ENCODE measurements around the gene COL6A1.
"Not testable (repeated sequence)": the region's sequence is repeated elsewhere in the genome, so short reads cannot be mapped to it uniquely, and the experiment has no call there.

The COL6A1 gene

DNA sequence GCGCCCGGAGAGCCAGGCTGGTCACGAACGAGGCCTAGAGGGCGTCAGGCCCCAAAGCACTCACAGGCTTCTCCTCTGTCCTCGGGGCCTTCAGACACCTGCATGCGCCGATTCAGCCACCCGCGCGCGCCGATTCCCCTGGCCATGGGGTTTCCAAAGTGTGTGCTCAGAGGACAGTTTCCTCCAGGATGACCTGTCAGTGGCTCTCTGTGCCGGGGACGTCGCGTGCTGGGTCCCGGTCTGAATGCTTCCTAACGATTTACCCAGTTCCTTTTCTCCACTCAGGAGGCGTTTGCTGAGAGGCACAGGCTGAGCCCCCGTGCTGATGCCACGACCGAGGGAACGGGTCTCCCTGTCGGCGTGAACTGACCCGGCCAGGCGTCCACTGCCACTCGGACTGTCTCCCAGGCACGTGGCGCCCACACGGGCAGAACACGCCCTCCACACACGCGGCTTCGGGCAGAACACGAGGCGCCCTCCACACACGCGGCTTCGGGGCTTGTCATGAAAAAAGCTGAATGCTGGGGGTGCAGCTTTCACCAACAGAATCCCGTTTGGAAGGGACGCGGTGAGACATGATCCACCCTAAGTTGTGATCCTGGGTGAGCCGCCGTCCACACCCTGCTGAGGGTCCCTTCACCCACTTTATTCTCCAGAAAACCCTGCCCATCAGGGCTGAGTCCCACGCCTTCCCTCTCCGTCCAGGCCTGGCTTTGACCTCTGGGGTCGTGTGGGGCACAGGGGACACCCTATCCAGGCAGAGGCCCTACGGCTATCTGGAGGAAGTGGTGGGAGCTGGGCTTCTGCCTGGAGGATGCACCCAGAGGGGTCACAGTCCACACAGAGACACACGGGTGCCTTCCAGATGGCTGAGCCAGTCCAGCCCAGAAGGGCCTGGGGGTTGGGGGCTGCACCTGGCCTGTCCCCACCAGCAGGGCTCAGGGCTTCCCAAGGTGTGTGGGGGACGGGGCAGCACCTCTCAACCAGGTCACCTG is 56.1 kb downstream of the COL6A1 start:
- H3K36me3 Mint-ChIP-seq, result no peaks in the 10 kb centered on the region
- no peaks in the 10 kb centered on the region for H3K27me3 Mint-ChIP-seq
- no peaks in the 10 kb centered on the region for H3K9me3 Mint-ChIP-seq (ENCODE audit: low read depth)
- no peak overlapping the region for H3K27ac Mint-ChIP-seq
- no peaks in the 10 kb centered on the region for H3K4me1 Mint-ChIP-seq (ENCODE audit: low read depth)
- no peak overlapping the region for H3K4me3 Mint-ChIP-seq

DNA sequence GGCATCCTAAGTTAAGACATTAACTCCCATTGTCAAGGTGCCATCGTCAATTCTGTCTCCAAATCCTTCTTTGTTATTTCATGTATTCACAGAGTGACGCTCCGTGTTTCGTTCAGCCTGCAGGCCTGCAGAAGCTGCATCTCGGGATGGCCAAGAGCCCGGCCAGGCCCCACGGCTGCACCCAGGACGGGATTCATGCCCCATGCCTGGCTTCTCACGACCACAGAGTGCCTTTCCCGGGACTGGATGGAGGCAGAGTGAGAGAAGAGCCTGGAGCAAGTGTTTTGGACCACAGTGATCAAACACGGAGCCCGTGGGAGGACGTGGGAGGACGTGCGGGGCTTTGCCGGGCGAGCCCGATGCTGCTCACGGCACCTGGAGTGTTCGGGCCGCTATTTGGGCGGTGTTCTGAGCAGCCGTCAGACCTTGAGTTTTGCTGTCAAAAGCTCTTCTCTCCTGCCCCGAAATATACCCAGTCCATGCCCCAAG is 56.8 kb downstream of the COL6A1 start:
- H3K9me3 Mint-ChIP-seq (ENCODE audit: low read depth), result no peaks in the 10 kb centered on the region
- no peaks in the 10 kb centered on the region for H3K27me3 Mint-ChIP-seq
- H3K4me3 Mint-ChIP-seq, result no peak overlapping the region
- H3K27ac Mint-ChIP-seq, result no peak overlapping the region
- H3K4me1 Mint-ChIP-seq (ENCODE audit: low read depth), result no peaks in the 10 kb centered on the region
- H3K36me3 Mint-ChIP-seq, result no peaks in the 10 kb centered on the region

DNA sequence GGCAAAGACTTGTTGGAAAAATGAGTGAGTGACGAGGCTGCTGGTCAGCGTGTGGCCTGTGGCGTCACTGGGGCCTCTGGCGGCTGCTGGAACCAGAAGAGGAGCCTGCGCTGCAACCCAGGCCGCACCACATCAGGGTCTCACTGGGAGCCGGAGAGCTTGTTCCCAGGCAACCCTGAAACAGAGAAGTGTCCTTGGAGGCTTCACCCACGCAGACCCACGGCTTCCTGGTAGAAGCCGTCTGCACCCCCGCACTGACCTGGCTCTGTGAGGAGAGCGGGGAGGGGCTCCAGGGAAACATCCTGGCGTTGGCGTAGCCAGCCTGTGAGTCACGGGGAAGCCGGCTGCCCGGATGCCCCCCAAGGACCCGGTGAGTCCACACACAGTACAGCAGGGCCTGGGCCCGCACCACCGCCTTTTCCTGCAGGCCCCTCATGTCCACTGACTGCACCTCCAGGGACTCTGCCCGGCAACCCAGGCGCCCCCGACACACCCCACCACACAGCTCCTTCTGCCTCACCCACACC is 57.4 kb downstream of the COL6A1 start:
- Mint-ChIP-seq H3K9me3 (ENCODE audit: low read depth) (no peaks in the 10 kb centered on the region), H3K4me3 (no peak overlapping the region), H3K27me3 (no peaks in the 10 kb centered on the region), H3K4me1 (ENCODE audit: low read depth) (no peaks in the 10 kb centered on the region), H3K36me3 (no peaks in the 10 kb centered on the region), H3K27ac (no peak overlapping the region)

DNA sequence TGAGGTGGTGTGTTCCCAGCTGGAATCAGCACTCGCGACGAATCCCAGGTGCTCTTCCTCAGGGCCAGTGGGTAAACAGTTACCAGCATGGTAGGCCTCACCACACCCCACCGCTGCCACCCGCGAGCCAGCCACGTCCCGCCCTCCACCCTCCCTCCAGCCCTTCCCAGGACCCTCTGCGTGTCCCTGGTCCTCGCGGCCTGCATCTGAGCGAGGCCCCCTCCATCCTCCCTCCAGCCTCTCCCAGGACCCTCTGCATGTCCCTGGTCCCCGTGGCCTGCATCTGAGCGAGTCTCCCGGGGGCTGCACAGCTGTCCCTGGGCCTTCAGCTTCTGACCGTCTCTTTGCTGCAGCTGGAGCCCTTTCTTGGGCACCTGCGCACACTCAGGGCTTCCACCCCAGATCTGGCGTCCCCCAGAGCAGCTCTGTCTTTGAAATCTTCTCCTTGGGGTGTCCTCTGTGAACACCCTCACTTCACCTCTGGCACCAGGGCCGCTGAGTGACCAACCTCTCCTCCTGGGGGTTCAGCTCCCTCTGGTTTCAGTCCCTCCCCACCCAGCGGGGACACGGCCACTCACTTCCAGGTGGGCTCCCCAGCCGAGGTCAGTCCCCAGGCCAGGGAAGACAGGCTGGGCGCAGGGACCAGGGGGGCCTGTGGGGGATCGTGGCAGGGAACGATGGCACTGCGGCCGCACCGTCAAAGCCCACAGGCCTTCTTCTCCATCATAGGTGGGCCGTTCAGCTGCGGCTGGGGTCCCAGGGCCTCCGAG is 58.5 kb downstream of the COL6A1 start:
- no peaks in the 10 kb centered on the region for H3K36me3 Mint-ChIP-seq
- no peaks in the 10 kb centered on the region for H3K9me3 Mint-ChIP-seq (ENCODE audit: low read depth)
- no peak overlapping the region for H3K27ac Mint-ChIP-seq
- H3K4me1 Mint-ChIP-seq (ENCODE audit: low read depth), result no peaks in the 10 kb centered on the region
- no peaks in the 10 kb centered on the region for H3K27me3 Mint-ChIP-seq
- H3K4me3 Mint-ChIP-seq, result no peak overlapping the region

DNA sequence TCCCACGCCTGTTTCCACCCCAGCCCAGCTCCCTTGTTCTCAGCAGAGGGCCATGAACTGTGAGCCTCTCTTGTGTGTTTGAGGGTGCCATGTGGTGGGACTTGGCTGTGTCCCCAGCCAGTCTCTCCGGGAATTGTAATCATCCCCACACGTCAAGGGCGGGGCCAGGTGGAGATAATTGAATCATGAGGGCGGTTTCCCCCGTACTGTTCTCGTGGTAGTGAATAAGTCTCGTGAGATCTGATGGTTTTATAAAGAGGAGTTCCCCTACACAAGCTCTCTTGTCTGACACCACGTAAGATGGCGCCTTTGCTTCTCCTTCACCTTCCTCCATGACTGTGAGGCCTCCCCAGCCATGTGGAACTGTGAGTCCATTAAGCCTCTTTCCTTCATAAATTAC is 59.1 kb downstream of the COL6A1 start:
- Mint-ChIP-seq H3K4me1 (ENCODE audit: low read depth) (no peaks in the 10 kb centered on the region), H3K36me3 (no peaks in the 10 kb centered on the region), H3K27ac (no peak overlapping the region), H3K4me3 (no peak overlapping the region), H3K9me3 (ENCODE audit: low read depth) (no peaks in the 10 kb centered on the region), H3K27me3 (no peaks in the 10 kb centered on the region)

DNA sequence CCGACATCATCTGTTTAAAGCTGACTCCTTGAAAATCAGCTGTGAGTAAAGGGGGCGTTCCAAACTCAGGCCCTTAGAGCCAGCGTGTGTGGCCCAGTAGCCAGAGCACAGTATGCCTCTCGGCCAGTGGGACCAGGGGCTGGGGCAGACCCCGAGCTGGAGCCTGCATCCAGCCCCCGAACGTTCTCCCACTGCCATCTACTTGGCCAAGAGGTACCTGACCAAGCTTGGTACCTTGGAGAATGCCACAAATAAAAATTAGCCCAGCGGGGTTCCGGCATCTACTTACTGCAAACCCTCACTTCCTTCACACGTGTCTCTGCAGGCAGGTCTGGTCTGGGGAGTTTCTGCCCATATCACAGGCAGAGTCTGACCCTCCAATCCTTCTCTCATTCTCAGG is 59.6 kb downstream of the COL6A1 start:
- Mint-ChIP-seq H3K9me3 (ENCODE audit: low read depth) (no peaks in the 10 kb centered on the region), H3K36me3 (no peaks in the 10 kb centered on the region), H3K27me3 (no peaks in the 10 kb centered on the region), H3K27ac (no peak overlapping the region), H3K4me1 (ENCODE audit: low read depth) (no peaks in the 10 kb centered on the region), H3K4me3 (no peak overlapping the region)

DNA sequence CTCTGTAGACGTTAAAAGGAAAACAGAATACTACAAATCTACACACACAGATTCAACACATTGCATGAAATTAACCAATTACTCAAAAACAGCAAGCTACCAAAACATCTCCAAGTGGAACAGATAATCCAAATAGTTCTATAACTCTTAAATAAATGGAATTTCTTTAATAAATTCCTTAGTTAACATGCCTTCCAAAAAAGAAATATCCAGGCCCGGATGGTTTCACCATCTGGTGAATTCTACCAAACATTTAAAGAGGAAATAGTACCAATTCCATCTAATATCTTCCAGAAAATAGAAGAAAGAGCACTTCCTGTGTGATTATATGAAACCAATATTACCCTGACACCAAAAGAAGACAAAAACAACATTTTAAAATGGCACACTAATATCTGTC is 63.6 kb downstream of the COL6A1 start:
- no peak overlapping the region for H3K4me3 Mint-ChIP-seq
- no peak overlapping the region for H3K27ac Mint-ChIP-seq
- no peaks in the 10 kb centered on the region for H3K27me3 Mint-ChIP-seq
- H3K36me3 Mint-ChIP-seq, result no peaks in the 10 kb centered on the region
- no peaks in the 10 kb centered on the region for H3K4me1 Mint-ChIP-seq (ENCODE audit: low read depth)
- no peaks in the 10 kb centered on the region for H3K9me3 Mint-ChIP-seq (ENCODE audit: low read depth)

DNA sequence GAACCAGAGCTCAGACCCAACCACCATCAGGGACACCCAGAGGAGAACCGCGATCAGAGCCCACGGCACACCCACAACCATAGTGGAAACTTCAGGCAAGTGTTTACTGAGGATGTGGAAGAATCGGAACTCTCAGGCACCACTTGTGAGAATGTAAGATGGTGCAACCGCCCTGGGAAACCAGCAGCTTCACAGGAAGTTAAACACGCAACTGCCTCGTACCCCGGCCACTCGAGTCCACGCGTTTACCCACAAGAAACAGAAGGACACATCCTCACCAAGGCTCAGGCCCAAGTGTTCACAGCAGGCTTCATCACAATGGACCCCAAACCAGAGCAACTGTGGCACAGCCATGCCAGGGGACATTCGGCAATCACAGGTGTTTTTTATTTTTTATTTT is 64.9 kb downstream of the COL6A1 start:
- H3K4me1 Mint-ChIP-seq (ENCODE audit: low read depth), result no peaks in the 10 kb centered on the region

DNA sequence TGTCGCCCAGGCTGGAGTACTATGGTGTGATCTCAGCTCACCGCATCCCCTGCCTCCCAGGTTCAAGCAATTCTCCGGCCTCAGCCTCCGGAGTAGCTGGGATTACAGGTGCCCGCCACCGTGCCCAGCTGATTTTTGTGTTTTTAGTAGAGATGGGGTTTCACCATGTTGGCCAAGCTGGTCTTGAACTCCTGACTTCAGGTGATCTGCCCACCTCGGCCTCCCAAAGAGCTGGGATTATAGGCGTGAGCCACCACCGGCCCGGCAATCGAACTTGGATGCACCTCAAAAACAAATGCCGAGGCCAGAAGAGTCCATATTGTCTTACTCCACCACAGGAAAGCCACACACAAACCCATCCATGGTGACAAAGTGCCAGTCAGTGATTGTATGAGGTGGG is 65.3 kb downstream of the COL6A1 start:
- H3K27ac Mint-ChIP-seq; H3K4me1 Mint-ChIP-seq (ENCODE audit: low read depth); H3K36me3 Mint-ChIP-seq; H3K4me3 Mint-ChIP-seq; H3K27me3 Mint-ChIP-seq; H3K9me3 Mint-ChIP-seq (ENCODE audit: low read depth): not testable (repeated sequence)

More for the DNA sequence above, 64.9 kb downstream of the COL6A1 start:
- no peaks in the 10 kb centered on the region for H3K9me3 Mint-ChIP-seq (ENCODE audit: low read depth)
- H3K27ac Mint-ChIP-seq, result no peak overlapping the region
- no peak overlapping the region for H3K4me3 Mint-ChIP-seq
- H3K36me3 Mint-ChIP-seq, result no peaks in the 10 kb centered on the region
- H3K27me3 Mint-ChIP-seq, result no peaks in the 10 kb centered on the region

DNA sequence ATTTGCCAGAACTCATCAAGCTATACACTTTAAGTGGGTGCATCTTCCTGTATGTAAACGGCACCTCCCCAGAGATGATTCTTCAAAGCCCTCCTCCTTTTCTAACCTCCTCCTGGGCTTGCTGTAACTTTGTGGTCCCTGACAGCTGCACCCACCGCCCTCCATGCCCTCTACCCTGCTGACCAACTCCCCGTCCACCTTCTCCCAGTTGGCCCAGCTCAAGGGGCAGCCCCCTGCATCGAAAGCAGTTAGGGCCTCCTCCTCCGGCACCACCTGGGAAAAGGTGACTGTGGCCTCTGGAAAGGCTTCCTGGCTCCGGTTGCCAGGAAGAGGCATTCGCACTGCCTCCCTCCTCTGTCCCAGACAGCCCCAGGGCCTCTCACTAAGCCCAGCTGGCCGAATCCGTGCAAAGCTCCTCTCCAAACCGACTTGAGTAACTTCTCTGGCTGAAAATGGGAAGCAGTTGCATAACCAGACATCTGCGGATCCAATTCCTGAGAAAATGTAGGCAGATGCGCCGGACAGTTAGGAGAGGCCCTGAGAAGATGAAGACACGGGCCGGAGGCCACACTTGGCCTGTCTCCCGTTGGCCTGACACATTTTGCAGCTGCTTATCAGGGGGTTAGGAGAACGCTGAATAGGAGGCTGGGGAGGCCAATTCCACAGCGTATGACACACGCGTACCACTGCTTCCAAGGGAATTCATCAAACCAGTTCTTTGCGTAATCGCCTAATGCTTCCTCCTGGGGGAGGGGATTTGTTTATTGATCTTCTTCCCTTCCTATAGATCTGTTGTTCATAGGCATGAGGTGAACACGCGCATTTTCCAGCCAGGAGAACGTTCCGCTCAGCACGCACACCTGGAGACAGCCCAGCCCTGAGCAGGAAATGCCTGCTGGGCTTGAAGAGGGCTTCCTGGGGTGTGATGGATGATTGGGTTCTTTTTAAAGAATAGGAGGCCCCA is 67.6 kb downstream of the COL6A1 start:
- no peaks in the 10 kb centered on the region for H3K9me3 Mint-ChIP-seq (ENCODE audit: low read depth)
- no peaks in the 10 kb centered on the region for H3K27me3 Mint-ChIP-seq
- H3K4me3 Mint-ChIP-seq, result no peak overlapping the region
- H3K4me1 Mint-ChIP-seq (ENCODE audit: low read depth), result peaks cover 16% of the 10 kb centered on the region
- no peaks in the 10 kb centered on the region for H3K36me3 Mint-ChIP-seq
- no peak overlapping the region for H3K27ac Mint-ChIP-seq

DNA sequence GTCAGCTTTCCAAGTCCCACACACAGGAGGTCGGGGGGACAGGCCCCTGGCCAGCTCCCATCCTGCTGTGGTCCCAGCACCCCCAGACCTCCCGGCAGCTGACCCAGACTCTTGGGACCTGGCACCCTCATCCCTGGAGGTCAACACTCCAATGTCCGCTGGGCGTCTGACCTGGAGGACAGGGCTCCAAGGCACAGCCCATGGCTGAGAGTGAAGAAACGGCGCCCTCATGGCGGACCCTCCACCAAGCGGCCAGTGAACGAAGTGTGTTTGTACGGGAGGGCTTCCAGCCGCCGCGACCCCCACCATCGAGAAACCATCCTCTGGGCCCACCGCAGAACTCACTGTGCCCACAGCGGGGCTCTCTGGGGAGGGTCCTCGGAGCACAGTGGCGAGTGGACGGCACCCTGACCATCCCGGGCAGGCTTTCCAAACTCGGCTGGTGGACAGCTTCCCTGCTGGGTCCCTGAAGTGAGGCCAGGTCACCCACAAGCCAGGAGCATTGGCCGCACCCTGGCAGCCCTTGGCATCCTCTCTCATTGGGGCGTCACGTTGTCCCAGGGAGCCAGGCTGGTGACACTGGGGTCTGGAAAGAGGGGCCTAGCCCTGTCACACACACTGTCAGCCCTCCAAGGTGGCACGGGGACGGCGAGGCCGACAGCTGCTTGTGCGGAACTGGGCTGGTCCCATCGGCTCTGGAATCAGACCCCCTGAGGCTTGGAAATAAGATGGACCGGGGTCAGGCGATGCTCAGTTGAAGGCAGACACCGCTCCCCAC is 68.5 kb downstream of the COL6A1 start:
- no peaks in the 10 kb centered on the region for H3K36me3 Mint-ChIP-seq

DNA sequence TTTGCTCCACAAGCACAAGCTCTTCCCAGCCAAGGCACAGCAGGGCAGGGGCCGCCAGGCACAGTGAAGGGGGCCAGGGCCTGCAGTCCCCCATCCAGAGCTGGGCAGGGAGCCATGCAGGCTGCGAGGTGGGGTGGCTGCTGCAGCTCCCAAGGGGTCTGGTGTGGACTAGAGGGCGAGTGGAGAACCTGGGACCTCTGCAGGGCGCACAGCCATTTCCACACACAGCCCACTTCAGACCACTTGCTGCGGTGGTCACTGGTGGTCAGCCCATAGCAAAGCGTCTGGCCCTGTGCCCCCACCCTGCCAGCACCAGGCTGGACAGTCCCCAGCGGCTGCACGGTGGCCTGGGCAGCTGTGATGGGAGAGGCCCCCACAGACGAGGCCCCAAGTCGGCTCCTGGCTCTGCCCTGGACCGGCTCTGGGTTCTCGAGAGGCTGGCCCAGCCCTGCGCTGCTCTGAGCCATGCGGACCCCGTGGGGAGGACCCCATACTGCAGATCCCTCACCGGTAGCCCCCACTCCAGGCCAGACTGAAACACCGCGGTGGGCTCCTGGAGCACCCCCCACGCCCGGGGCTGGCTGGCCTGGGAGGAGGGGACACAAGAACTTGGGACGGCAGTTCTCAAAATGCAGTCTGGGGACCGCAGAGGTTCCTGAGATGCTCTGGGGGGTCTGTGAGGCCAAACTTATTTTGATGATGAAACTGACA is 69.3 kb downstream of the COL6A1 start:
- Mint-ChIP-seq H3K4me3 (no peak overlapping the region), H3K4me1 (ENCODE audit: low read depth) (peaks cover 19% of the 10 kb centered on the region), H3K36me3 (no peaks in the 10 kb centered on the region), H3K9me3 (ENCODE audit: low read depth) (no peaks in the 10 kb centered on the region), H3K27me3 (no peaks in the 10 kb centered on the region), H3K27ac (no peak overlapping the region)

More for the DNA sequence above, 68.5 kb downstream of the COL6A1 start:
- Mint-ChIP-seq H3K27me3 (no peaks in the 10 kb centered on the region), H3K4me1 (ENCODE audit: low read depth) (peaks cover 19% of the 10 kb centered on the region), H3K9me3 (ENCODE audit: low read depth) (no peaks in the 10 kb centered on the region), H3K4me3 (no peak overlapping the region), H3K27ac (no peak overlapping the region)

DNA sequence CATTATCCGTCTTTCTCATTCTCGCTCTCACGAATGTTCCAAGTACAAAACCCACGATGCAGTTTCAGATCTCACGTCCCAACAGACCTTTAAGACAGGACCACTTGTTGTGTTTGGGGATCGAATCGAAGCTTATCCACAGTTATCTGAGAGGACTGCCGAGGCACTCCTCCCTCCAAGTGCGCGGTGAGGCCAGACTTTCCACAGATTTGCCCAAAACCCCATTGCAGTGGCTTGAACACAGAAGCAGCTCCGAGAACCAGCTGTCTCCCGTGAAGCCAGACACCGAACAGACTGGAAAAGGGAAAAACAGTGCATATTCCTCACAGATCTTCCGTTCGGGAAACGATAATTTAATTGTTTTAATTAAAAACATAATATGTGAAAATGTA is 69.8 kb downstream of the COL6A1 start:
- H3K9me3 Mint-ChIP-seq (ENCODE audit: low read depth), result no peaks in the 10 kb centered on the region
- peaks cover 23% of the 10 kb centered on the region for H3K4me1 Mint-ChIP-seq (ENCODE audit: low read depth)
- H3K36me3 Mint-ChIP-seq, result no peaks in the 10 kb centered on the region
- H3K27ac Mint-ChIP-seq, result no peak overlapping the region
- no peaks in the 10 kb centered on the region for H3K27me3 Mint-ChIP-seq
- no peak overlapping the region for H3K4me3 Mint-ChIP-seq
